GM19438 (cell line): ENCODE data around the gene RPL36A.
A peak's percentile ranks its signal among the peaks of the same experiment; 100 is the strongest.

Source experiments
- ATAC-seq: cut with Tn5 transposase; IDR thresholded peaks from one replicate; pipeline ENCODE4 v1.9.1; 2021; ENCODE audit warnings: low read depth; ENCODE audit not compliant: unreplicated experiment

The RPL36A gene

DNA sequence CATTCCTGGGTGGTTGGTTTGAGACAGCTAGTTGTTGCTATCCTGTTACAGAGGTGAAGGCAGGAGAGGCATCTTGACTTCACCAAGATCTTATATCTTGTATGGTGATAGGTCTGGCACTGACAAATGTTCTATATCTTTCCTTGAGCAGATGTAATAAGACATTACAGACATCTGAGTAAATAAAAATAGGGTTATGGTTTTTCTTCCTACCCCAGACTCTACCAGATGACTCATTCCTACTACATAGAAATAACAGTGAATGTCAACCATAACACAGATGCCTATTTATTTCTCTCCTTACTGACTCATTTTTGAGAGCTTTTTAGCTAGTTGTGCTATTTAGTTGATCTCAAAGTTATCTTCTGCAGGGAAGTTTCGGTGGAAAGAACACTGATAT, 39.1 kb downstream of the RPL36A start:
- ATAC-seq, result no peak

GRCh38 chrX:101430457-101431078, 39.8 kb downstream of the RPL36A start:
- ATAC-seq, result peak; percentile 88

- ATAC-seq, result no peak
These were observed 51.3 kb downstream of the RPL36A start for GRCh38 chrX:101442085-101442484.
